Activated CD8-positive, alpha-beta memory T cell treated with anti-CD3 and anti-CD28 coated beads, Interleukin-2, amount 50 U/mL, for 24 hours (primary cell): ENCODE results near the gene SYNGR4.
"Not testable (repeated sequence)": the region's sequence is repeated elsewhere in the genome, so short reads cannot be mapped to it uniquely, and the experiment has no call there.

Experiments used
- DNase-seq: peaks from one replicate; pipeline ENCODE4 v3.0.0-alpha.2; 2020; ENCODE audit errors: extremely low read depth

The SYNGR4 gene, protein sequence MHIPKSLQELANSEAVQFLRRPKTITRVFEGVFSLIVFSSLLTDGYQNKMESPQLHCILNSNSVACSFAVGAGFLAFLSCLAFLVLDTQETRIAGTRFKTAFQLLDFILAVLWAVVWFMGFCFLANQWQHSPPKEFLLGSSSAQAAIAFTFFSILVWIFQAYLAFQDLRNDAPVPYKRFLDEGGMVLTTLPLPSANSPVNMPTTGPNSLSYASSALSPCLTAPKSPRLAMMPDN

DNA sequence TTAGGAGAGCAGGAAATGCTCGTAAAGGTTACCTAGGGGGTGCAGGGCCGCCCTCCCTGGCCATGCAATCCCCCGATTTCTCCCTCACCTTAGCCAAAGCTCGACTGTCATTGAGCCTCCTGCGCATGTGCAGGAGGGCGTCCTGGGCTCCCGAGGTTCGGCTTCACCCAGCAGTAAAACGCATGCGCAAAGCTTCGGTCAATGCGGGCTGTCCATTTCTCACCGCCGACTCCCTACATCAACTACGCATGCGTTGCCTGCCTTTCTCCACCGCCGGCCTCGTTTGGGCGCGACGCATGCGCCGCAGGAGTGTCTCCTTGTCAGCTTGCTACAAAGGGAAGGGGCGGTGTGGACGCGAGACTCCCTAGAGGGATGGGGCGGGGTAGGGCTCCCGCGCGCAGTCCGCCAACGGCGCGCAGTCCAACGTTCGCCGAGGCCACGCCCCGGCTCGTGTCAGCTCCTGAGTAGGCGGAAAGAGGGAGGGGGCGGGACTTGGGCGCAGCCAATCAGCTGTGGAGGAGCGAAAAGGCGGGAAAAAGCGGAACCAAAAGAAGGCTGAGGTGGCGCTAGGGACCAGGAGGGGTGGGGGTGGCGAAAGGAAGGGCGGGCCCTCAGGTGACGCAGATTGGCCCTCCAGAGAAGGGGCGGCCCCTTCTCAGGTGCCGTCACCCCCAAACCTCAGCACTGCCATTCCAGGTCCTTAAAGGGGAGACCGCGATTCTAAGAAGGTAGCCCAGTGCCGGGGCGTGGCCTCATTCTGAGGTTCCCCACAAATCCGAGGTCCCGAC, at the start of gene SYNGR4, which contains the start of gene TMEM143:
Gene SYNGR4 (plus strand): TSS at position 558 of the 788 bp plus-strand sequence. CDS start 1,476 bp downstream, outside the sequence.
Gene TMEM143 (minus strand): TSS at position 131 of the 788 bp plus-strand sequence. CDS start 20 bp downstream, at position 111.
- peak; percentile 93 for DNase-seq

DNA sequence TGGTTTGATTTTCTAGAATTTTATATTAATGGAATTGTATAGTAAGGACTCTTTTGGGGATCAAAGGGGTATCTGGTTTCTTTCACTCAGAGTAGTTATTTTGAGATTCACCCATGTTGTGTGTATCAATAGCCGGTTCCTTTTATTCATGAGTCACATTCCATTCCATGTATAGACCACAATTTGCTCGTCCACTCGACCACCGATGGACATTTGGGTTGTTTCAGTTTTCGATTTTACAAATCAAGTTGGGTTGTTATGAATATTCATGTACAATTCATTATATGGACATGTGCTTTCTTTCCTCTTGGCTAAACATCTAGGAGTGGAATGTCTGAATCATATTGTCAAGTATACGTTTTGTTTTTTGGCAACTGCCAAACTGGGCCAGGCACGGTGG, 48.5 kb upstream of the SYNGR4 start:
- DNase-seq = no peak

DNA sequence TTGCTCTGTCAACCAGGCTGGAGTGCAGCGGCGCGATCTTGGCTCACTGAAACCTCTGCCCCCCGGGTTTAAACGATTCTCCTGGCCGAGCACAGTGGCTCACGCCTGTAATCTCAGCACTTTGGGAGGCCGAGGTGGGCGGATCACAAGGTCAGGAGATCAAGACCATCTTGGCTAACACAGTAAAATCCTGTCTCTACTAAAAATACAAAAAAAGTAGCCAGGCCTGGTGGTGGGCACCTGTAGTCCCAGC, 46.5 kb upstream of the SYNGR4 start:
- not testable (repeated sequence) for DNase-seq

DNA sequence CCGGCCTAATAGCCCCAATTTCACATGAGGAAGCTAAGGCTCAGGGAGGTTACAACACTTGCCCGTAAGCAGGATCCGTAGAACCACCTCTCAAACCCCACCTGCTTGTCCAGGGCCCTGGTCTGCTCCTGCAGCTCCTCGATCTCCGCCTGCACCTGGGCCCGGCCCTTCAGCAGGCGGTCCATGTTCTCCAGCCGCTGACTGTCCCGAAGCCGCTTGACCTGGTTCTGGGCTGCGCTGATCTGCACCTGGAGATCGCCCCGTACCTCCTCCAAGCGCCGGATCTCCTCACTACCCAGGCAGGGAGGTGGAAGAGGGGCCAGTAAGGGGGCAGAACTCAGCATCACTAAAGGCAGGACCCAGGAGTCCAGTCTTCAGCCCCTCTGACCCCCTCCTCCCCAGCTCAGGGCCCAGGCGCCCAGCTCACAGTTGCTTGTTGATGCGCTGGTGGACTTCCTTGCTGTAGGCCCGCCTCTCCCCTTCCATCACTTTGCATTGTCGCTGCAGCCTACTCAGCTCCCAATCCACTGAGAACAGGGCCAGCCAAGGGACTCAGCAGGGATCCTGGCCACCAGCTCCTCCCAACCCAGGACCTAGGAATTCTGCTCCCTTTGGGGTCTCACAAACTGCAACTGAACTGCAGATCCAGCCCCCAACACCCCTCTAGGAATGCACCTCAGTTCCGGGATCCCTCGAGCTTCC, 45.7 kb upstream of the SYNGR4 start:
- no peak for DNase-seq

DNA sequence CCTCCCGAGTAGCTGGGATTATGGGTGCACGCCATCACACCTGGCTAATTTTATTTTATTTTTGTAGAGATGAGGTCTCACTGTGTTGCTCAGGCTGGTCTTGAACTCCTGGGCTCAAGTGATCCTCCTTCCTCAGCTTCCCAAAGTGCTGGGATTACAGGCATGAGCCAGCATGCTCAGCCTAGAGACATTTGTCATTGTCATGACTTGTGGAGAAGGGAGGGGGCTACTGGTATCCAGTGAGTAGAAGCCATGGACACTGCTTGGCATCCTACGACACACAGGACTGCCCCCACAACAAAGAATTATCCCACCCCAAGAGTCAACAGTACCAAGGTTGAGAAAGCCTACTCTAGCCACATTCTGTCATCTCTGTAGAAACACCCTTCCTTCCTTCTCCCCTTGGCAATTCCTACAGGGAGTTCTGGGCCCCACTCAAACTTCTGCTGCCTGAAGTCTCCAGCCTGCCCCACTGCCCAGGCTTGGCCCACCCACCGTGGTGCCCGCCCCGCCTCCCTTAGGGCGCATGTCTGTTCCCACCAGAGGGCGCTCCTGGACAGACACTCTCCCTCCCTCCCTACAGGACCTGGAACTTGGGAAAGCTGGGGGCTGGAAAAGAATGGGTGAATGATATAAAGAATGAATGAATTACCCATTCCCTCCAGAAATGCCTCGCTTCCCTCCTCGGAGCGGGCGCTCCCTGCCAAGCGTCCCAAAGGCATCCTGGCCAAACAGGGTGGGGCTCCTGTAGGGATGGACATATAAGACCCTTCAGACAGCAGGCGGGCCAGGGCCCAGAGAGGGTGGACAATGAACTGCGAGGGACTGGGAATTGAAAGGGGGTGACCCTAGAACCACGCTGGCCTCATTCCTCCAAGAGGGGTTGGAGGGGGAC, 44.3 kb upstream of the SYNGR4 start:
- DNase-seq = no peak

DNA sequence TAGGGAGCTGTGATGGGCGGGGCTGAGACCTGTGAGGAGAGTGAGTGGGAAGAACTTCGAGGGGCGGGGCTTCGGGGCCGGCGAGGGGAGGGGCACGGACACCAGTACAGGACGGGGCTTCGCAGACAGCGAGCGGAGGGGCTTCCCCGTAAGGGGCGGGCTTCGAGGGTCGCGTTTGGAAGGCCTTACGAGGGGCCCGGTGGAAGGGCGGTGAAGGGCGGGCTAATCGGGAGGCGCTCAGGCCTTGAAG, 42.9 kb upstream of the SYNGR4 start:
- peak; percentile 89 for DNase-seq

DNA sequence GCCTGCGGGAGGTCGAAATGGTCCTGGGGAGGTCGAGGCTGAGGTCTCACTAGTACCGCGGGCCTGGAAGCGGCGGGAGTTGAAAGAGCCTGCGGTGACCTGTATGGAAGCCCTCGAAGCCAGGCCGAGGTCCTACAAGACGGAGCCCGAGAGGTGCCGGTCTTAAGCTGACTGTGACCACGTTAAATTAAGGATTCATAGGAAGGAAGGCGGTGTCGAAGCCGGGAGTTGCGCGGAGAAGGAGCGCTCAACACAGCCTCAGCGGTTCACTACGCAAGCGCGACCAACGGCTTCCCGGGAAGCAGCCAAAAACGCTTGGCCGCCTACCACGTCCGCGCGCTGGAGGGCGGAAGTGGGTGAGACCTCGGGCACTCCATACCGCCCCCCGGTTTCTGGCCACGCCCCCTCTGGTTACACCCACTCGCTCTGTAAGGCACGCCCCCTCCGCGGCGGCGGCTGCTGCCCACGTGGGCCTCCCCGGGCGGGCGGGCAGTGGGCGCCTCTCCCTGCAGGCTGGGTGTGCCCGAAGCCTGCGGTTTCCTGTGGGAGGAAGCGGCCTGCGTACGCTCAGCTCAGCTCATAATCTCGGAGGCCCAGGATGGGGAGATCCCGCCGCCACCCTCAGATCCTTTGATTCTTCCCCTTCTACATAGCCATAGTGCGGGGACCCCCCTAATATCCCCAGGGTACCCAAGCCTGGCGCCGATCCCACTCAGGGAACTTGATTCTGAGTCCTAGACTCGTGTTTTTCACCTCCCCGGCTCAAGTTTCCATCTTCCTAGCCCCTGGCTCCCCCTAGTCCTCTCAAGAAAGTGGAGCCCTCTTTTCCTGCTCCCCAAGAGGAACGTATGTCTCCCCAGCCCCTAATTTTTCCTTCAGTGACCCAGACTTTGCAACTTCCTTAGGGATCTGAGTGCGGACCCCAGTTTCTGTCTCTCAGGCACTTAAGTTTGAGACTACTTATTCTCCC, 42.3 kb upstream of the SYNGR4 start:
- DNase-seq = peak; percentile 87

DNA sequence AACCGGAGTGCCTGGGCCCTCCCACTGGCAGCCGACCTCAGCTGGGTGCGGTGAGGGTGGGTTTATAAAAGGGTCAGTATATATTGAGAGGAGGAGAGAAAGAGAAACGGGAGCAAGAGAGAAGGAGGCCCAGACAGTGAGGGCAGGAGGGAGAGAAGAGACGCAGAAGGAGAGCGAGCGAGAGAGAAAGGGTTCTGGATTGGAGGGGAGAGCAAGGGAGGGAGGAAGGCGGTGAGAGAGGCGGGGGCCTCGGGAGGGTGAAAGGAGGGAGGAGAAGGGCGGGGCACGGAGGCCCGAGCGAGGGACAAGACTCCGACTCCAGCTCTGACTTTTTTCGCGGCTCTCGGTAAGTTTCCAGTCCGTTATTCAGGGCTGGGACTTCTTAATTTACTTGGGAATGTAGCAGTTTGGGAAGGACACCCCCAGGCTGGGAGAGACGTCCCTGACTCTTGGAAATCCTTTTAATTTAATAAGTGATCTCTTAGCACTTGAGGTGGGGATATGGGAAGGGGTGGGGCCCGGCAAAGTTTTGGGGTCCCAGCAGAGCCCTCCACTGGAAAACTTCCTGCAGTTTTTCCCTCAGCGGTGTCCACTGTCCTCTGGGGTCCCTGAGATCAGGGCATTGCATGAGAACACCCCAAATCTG, 38.8 kb upstream of the SYNGR4 start, which contains the start of gene EMP3:
Gene EMP3 (plus strand): TSS at position 288 of the 646 bp plus-strand sequence. CDS start 1,293 bp downstream, outside the sequence.
- peak; percentile 66 for DNase-seq

DNA sequence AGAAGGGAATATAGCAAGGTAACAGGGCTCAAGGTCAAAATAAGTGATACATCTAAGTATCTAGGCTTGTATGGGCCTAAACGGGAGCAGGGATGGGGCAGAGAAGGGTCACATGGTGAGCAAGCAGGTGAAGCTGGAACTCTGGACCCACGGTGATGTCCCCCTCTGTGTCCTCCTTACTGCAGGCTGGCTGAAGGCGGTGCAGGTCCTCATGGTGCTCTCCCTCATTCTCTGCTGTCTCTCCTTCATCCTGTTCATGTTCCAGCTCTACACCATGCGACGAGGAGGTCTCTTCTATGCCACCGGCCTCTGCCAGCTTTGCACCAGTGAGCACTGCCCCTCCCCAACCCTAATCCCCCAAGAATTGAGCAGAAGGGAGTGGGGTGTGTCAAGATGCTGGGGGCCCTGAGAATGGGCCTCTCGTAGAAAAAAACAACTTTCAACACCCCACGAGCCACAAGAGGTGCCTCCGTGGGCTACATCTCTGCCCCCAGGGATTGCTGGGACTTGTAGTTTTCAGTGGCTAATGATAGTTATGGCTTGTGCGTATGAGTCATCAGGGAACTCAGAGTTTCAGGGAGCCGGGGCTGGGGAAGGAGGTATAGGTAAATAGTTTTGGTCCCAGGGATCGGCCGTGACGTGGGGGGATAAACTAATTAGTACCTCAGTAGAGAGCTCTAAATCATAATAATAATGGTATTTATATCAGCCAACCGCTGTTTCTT, 34.8 kb upstream of the SYNGR4 start:
- no peak for DNase-seq

DNA sequence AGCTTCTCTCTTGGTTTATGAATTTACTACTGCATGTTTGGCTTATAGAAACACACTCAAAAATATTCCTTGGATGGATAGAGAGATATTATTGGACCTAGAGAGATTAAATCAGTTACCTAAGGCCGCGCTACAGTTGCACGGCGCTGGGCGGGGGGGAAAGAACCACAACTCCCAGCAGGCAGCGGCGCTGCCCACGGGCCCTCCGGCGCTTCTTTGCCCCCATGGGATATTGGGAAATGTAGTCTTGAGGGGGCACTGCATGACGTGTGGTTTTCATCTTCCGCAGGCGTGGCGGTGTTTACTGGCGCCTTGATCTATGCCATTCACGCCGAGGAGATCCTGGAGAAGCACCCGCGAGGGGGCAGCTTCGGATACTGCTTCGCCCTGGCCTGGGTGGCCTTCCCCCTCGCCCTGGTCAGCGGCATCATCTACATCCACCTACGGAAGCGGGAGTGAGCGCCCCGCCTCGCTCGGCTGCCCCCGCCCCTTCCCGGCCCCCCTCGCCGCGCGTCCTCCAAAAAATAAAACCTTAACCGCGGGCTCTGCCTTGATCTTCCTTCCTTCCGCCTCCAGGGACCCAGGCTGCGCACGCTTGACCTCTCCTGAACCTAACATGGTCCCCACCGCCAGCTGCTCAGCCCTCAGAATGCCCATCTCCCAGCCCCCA, 34.0 kb upstream of the SYNGR4 start:
- peak; percentile 60 for DNase-seq

DNA sequence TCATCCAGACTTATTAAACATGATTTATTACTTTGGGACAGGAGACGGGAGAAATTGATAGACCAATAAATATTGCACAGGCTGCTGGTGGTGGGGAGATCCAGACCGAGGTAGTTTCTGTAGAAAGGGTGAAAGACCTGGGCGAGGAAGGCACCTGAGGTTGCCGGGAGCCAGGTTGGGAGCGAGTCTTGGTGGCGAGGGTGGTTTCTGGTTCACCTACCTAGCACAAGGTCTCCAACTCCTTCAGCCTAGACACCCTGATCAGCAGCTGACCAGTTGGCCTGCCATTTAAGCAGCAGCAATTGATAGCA, 31.9 kb upstream of the SYNGR4 start:
- DNase-seq = no peak

DNA sequence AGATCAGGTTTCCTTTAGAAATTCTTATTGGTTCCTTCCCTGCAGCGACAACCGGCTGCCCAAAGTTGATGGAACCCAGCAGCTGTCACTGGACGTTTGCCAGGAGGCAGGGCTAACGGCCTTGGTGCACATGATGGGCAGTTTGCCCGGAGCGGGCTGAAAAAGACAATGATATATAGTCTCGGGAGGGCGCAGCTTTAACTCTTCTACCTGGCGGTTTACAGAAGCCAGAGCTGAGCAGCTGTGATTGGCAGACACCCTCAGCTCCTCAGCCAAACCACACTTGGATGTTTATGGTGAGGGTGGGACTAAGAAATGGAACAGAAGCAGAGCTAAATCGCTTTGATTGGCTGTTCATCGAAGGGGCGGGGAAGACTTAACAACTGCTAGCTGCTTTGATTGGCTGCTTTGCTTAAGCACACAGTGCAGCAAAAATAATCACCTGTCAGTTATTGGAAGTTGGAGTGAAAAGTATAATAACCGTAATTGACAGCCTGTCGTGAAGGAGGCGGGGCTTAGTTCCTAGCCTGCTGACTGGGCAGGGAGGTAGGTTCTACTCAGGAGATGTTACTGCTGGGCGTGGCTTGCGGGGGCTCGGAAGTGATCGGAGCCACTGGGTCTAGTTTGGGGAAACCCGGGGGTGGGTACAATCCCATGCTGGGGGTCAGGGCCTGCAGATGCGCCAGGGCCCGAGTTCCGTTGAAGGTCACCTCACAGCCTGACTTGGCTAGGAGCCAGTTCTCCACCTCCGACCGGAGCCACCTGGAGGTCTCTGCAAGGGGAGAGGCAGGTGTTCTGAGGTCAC, 31.3 kb upstream of the SYNGR4 start:
- peak; percentile 86 for DNase-seq

DNA sequence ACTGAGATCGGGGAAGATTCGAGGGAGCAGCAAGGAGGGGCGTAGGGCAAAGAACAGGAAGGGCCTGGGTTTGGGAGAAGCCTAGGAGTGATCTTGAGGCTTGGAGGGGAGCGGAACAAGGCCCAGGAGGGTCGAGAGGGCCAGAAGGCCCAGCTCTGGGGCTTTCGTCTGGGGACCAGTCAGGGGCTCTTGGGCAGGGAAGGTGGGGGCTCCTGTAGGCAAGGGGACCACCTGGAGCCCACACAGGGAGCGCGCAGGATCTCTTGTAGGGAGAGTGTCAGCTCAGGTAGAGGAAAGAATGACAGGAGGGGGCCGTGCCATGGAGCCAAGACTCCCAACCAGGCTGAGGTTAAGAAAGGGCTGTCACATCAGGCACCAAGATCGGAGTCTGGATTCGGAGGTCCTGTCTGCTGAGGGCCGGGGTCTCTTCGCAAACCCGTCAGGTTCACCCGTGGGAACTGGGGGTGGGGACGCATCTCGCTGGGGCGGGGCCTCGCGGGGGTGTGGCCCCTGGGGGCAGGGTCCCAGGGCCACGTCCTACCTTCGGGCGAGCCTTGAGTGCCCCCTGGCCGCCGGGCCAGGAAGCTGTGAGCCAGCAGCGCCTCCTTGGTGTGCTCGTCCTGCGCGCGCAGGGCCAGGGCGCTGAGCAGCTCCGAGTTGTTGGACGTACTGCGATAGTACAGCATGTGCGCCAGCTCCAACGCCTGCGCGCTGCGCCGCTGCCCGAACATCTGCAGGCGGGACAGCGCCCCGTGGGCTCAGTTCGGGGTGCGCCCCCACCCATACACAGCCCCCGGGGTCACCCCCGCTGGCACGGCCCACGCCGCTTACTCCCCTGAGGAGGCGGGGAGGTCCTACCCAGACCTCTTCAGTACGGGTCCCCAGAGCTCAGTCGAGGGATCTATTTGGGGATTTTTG, 30.4 kb upstream of the SYNGR4 start:
- peak; percentile 78 for DNase-seq

DNA sequence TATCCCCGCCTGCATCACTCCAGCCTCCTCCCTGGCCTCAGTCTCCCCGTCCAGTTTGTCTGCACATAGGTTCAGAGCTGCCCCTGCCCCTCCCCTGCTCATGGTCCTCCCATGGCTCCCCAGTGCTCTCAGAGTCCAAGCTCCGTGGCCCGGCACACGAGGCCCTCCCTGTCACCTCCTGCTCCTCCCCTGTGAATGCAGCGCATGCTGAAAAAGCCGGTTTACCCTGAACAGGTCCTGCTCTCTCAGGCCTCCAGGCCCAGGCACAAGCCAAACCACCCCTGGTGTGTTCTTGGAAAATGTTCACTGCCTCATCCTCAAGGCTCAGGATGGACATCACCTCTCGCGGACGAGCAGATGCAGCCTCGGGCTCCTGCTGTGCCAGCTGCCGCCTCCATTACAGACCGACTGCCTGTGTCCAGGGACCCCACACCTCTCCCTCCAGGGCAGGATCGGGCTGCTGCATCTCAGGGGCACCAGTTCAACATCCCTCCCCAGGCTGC, 25.9 kb upstream of the SYNGR4 start:
- DNase-seq = no peak

DNA sequence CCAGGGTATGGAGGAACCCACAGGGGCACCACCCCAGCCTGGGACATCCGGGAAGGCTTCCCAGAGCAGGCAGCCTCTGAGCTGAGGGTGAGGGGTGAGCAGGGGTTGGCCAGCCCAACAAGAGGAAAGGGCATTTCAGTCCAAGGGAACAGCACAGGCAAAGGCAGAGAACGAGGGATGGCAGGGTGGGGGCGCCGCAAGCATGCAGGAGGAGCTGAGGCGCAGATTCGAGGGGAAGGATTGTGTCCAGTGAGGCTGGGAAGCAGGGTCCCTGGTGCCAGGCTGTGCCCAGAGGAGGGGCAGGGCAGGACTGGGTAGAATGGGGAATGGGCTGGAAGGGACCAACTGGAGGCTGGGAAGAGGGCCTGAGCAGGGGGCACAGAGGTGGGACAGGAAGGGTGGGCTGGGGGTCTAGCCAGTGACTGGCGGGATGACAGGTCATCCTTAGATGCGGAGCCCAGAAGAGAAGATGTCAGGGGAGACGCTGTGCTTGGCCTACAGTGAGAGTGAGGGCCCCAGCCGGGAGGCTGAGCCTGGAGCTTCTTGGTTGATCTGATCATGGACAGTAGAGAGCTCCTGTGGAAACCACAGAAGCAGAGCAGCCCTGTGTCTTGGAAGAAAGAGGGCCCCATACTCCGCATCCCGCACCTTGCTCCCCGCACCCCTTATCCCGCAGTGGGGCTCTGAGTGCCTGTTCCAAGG, 25.2 kb upstream of the SYNGR4 start:
- no peak for DNase-seq

DNA sequence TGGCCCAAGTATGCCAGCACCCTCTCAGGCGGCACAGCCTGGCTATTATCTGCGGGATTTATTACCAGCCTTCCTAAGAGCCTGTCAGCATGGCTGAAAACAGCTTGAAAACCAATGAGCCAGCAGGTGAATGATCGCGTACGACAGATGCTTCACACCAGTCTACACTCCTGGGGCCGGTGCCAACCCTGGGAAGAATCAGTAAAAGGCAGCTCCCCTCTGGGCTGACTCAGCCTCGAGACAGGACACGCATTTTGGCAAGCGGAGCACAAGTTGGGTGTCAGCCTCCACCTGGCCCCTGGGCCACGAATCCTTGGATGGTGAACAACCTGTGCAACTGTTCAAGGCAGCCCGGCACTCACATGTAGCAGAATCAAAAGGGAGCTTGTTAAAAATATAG, 23.2 kb upstream of the SYNGR4 start:
- no peak for DNase-seq
